Measurements from ENCODE around the gene CADPS2.

DNA sequence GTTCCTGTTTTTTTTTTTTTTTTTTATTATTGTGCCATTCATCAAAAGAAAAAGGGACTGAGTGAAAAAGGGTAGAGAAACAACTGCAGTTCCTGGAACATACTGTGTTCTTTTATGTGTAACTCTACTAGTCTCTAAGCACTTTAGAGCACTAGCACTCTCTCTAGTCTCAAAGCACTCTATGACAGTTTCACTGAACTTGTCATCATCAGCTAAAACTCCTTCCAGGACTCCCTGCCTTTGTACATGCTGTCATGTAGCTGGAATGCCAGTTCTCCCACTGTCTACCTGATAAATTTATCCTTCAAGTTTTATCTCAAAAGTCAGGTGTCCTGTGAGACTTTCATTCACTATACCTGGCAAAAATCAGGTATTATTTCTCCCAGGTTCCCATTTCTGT is 333.5 kb downstream of the CADPS2 start:
- TF ChIP-seq EZH2 (IDR thresholded peaks at IDR 0.05; ENCODE audit: borderline replicate concordance, low read length): no peak
- TF ChIP-seq, protein P1, sequence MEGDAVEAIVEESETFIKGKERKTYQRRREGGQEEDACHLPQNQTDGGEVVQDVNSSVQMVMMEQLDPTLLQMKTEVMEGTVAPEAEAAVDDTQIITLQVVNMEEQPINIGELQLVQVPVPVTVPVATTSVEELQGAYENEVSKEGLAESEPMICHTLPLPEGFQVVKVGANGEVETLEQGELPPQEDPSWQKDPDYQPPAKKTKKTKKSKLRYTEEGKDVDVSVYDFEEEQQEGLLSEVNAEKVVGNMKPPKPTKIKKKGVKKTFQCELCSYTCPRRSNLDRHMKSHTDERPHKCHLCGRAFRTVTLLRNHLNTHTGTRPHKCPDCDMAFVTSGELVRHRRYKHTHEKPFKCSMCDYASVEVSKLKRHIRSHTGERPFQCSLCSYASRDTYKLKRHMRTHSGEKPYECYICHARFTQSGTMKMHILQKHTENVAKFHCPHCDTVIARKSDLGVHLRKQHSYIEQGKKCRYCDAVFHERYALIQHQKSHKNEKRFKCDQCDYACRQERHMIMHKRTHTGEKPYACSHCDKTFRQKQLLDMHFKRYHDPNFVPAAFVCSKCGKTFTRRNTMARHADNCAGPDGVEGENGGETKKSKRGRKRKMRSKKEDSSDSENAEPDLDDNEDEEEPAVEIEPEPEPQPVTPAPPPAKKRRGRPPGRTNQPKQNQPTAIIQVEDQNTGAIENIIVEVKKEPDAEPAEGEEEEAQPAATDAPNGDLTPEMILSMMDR (conservative IDR thresholded peaks at IDR 0.05 in 1 of 2, IDR thresholded peaks at IDR 0.05 in 1 of 2; ENCODE audit: extremely low read depth in 1 of 2, insufficient read depth in 1 of 2, low read depth in 1 of 2, low read length in 2 of 2): no peak
